Measurements from ENCODE around the gene GIGYF2. TPM values are rescaled to one million over a fixed set of nuclear protein-coding genes. Genes with fewer than 3 reads are reported as not detected.

GIGYF2 gene
- total RNA-seq, 1 donor from 2014 or later = 55.6 TPM

GRCh38 chr2:232865165-232865564 lies 168.0 kb downstream of the GIGYF2 start:
- no peak for DNase-seq (ENCODE audit: low spot score)

- no peak for DNase-seq (ENCODE audit: low spot score)
Observed at GRCh38 chr2:232866104-232866503, 169.0 kb downstream of the GIGYF2 start.

- no peak for DNase-seq (ENCODE audit: low spot score)
Observed at GRCh38 chr2:232869138-232870017, 172.2 kb downstream of the GIGYF2 start.

GRCh38 chr2:232870018-232870765 lies 173.1 kb downstream of the GIGYF2 start, which contains the start of gene SNORC:
SNORC (plus strand) TSS chr2:232870264; CDS start chr2:232870342, 78 bp downstream.
- DNase-seq (ENCODE audit: low spot score) = no peak

- no peak for DNase-seq (ENCODE audit: low spot score)
Observed at GRCh38 chr2:232870766-232871371, 173.7 kb downstream of the GIGYF2 start.

- no peak for DNase-seq (ENCODE audit: low spot score)
Observed at GRCh38 chr2:232871418-232871834, 174.3 kb downstream of the GIGYF2 start.

- DNase-seq (ENCODE audit: low spot score) = no peak
Observed at GRCh38 chr2:232871835-232872736, 175.0 kb downstream of the GIGYF2 start.

- no peak for DNase-seq (ENCODE audit: low spot score)
Observed at GRCh38 chr2:232872826-232873225, 175.7 kb downstream of the GIGYF2 start.

- DNase-seq (ENCODE audit: low spot score) = no peak
Observed at GRCh38 chr2:232873292-232873908, 176.3 kb downstream of the GIGYF2 start.

- peak; percentile 53 for DNase-seq (ENCODE audit: low spot score)
Observed at GRCh38 chr2:232873909-232874641, 176.9 kb downstream of the GIGYF2 start.

- DNase-seq (ENCODE audit: low spot score) = no peak
Observed at GRCh38 chr2:232874677-232875223, 177.6 kb downstream of the GIGYF2 start.

- no peak for DNase-seq (ENCODE audit: low spot score)
Observed at GRCh38 chr2:232875256-232876121, 178.4 kb downstream of the GIGYF2 start.

GRCh38 chr2:232876161-232876977 lies 179.2 kb downstream of the GIGYF2 start:
- no peak for DNase-seq (ENCODE audit: low spot score)

GRCh38 chr2:232876978-232877441 lies 179.9 kb downstream of the GIGYF2 start:
- no peak for DNase-seq (ENCODE audit: low spot score)

- DNase-seq (ENCODE audit: low spot score) = no peak
Observed at GRCh38 chr2:232877940-232878511, 180.9 kb downstream of the GIGYF2 start.

- DNase-seq (ENCODE audit: low spot score) = no peak
Observed at GRCh38 chr2:232878855-232879617, 181.9 kb downstream of the GIGYF2 start.

All from mucosa of gallbladder (tissue), 1 donor.